ENCODE results near the gene MORC3. TPM values are rescaled to one million over a fixed set of nuclear protein-coding genes. Genes with fewer than 3 reads are reported as not detected.

MORC3 gene
- total and polyA plus RNA-seq, 9 of the 15 experiments (the other 6 are each of a cell fraction or from before 2014, with no cell fraction given), result 12.7 to 53.7 (median 36.0) TPM

DNA sequence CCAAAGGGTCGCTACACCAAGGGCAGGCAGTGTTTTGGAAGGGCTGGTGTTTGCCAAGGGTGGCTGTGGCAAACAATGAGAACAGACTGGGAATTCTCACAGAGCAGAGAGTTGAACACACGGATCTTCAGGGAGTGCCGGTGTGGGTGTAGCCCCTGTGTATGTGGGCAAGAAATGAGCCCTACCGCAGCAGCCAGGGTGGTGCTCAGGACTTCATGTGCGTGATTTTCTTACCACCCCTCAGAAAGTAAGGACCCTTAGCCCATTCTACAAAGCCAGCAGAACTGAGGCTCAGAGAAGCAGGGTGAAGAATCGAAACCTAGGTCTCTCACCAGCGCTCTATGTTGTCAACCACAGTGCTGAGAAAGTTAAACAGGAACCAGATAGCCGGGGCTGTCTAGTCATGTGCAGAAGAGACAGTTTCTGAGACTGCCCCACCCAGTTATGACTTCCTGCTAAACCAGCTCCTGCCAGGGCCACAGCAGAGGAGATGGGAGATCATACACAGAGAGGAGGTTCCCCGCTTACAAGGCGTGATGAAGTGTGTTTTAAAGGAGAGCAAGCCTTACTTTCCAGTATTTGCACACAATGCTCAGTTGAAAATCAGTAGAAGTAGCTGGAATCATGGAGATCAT lies 21.9 kb upstream of the MORC3 start (continued):
- no peak for TF ChIP-seq ZNF212 (CRISPR knock-in tag; IDR thresholded peaks at IDR 0.05)
- peak; percentile 46 for TF ChIP-seq RBBP5 (IDR thresholded peaks at IDR 0.05; ENCODE audit: borderline replicate concordance, insufficient read depth, low read length, poor library complexity, severe bottlenecking)
- TF ChIP-seq, protein P1, sequence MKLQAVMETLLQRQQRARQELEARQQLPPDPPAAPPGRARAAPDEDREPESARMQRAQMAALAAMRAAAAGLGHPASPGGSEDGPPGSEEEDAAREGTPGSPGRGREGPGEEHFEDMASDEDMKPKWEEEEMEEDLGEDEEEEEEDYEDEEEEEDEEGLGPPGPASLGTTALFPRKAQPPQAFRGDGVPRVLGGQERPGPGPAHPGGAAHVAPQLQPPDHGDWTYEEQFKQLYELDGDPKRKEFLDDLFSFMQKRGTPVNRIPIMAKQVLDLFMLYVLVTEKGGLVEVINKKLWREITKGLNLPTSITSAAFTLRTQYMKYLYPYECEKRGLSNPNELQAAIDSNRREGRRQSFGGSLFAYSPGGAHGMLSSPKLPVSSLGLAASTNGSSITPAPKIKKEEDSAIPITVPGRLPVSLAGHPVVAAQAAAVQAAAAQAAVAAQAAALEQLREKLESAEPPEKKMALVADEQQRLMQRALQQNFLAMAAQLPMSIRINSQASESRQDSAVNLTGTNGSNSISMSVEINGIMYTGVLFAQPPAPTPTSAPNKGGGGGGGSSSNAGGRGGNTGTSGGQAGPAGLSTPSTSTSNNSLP (IDR thresholded peaks at IDR 0.05; ENCODE audit: borderline replicate concordance, low read depth, low read length), result no peak
- TF ChIP-seq CBX5 (IDR thresholded peaks at IDR 0.05; ENCODE audit: borderline replicate concordance, low read depth), result no peak
- TF ChIP-seq HNRNPK (IDR thresholded peaks at IDR 0.05; ENCODE audit: low read depth, low read length, poor library complexity, severe bottlenecking), result no peak
- TF ChIP-seq ZNF589 (CRISPR knock-in tag; IDR thresholded peaks at IDR 0.05; ENCODE audit: low read depth), result peak; percentile 85
- TF ChIP-seq BACH1 (tag; IDR thresholded peaks at IDR 0.05), result no peak
- no peak for TF ChIP-seq DDX20 (tag; IDR thresholded peaks at IDR 0.05; ENCODE audit: low read depth)
- no peak for TF ChIP-seq PHB (CRISPR knock-in tag; IDR thresholded peaks at IDR 0.05)
- TF ChIP-seq TRIM28 (IDR thresholded peaks at IDR 0.05), result no peak
- TF ChIP-seq, protein P2, sequence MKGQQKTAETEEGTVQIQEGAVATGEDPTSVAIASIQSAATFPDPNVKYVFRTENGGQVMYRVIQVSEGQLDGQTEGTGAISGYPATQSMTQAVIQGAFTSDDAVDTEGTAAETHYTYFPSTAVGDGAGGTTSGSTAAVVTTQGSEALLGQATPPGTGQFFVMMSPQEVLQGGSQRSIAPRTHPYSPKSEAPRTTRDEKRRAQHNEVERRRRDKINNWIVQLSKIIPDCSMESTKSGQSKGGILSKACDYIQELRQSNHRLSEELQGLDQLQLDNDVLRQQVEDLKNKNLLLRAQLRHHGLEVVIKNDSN (CRISPR knock-in tag; IDR thresholded peaks at IDR 0.05), result peak; percentile 41
- no peak for TF ChIP-seq ZNF146 (CRISPR knock-in tag; IDR thresholded peaks at IDR 0.05; ENCODE audit: unreplicated experiment)
- no peak for TF ChIP-seq FOXJ3 (CRISPR knock-in tag; IDR thresholded peaks at IDR 0.05)
- TF ChIP-seq TFAM (CRISPR knock-in tag; conservative IDR thresholded peaks at IDR 0.05), result no peak
- TF ChIP-seq FOXM1 (IDR thresholded peaks at IDR 0.05; ENCODE audit: low read depth), result no peak
- no peak for TF ChIP-seq FOXM1 (CRISPR knock-in tag; IDR thresholded peaks at IDR 0.05; ENCODE audit: low read depth)
- TF ChIP-seq, protein P3, sequence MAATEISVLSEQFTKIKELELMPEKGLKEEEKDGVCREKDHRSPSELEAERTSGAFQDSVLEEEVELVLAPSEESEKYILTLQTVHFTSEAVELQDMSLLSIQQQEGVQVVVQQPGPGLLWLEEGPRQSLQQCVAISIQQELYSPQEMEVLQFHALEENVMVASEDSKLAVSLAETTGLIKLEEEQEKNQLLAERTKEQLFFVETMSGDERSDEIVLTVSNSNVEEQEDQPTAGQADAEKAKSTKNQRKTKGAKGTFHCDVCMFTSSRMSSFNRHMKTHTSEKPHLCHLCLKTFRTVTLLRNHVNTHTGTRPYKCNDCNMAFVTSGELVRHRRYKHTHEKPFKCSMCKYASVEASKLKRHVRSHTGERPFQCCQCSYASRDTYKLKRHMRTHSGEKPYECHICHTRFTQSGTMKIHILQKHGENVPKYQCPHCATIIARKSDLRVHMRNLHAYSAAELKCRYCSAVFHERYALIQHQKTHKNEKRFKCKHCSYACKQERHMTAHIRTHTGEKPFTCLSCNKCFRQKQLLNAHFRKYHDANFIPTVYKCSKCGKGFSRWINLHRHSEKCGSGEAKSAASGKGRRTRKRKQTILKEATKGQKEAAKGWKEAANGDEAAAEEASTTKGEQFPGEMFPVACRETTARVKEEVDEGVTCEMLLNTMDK (IDR thresholded peaks at IDR 0.05; ENCODE audit: borderline replicate concordance, insufficient read depth, low read depth, low read length, poor library complexity, severe bottlenecking), result no peak
- TF ChIP-seq PTTG1 (tag; IDR thresholded peaks at IDR 0.05; ENCODE audit: low read depth), result no peak
- peak; percentile 38; the same call in 1 of the 2 replicates for TF ChIP-seq PHF8 (IDR thresholded peaks at IDR 0.05; ENCODE audit: borderline replicate concordance, low read length)
- TF ChIP-seq, protein P4, sequence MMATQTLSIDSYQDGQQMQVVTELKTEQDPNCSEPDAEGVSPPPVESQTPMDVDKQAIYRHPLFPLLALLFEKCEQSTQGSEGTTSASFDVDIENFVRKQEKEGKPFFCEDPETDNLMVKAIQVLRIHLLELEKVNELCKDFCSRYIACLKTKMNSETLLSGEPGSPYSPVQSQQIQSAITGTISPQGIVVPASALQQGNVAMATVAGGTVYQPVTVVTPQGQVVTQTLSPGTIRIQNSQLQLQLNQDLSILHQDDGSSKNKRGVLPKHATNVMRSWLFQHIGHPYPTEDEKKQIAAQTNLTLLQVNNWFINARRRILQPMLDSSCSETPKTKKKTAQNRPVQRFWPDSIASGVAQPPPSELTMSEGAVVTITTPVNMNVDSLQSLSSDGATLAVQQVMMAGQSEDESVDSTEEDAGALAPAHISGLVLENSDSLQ (IDR thresholded peaks at IDR 0.05), result no peak; the same call in 1 of the 2 replicates
- TF ChIP-seq, protein P5, sequence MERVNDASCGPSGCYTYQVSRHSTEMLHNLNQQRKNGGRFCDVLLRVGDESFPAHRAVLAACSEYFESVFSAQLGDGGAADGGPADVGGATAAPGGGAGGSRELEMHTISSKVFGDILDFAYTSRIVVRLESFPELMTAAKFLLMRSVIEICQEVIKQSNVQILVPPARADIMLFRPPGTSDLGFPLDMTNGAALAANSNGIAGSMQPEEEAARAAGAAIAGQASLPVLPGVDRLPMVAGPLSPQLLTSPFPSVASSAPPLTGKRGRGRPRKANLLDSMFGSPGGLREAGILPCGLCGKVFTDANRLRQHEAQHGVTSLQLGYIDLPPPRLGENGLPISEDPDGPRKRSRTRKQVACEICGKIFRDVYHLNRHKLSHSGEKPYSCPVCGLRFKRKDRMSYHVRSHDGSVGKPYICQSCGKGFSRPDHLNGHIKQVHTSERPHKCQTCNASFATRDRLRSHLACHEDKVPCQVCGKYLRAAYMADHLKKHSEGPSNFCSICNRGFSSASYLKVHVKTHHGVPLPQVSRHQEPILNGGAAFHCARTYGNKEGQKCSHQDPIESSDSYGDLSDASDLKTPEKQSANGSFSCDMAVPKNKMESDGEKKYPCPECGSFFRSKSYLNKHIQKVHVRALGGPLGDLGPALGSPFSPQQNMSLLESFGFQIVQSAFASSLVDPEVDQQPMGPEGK (CRISPR knock-in tag; IDR thresholded peaks at IDR 0.05; ENCODE audit: borderline replicate concordance), result no peak
